Neural cell (in vitro differentiated cells): ENCODE results near the gene RARG.

Experiments used
- EZH2 ChIP-seq: fragments of 200-600, 300-800 bp; shearing (Covaris generic), sonication (generic); IDR thresholded peaks from 2 replicates; pipeline ENCODE4 v1.6.1; 2014; ENCODE audit warnings: antibody characterized with exemption, low read length, borderline replicate concordance, mild to moderate bottlenecking; ENCODE audit not compliant: insufficient read depth, poor library complexity, severe bottlenecking
- MXI1 ChIP-seq: fragments of 450-650 bp; conservative IDR thresholded peaks from 2 replicates; pipeline ENCODE4 v1.6.1; 2014; ENCODE audit warnings: antibody characterized with exemption, mild to moderate bottlenecking; ENCODE audit not compliant: poor library complexity, severe bottlenecking
- POLR2AphosphoS5 ChIP-seq: IDR thresholded peaks from 2 replicates; pipeline ENCODE4 v1.6.1; 2012
- SMC3 ChIP-seq: fragments of 450-650 bp; conservative IDR thresholded peaks from 2 replicates; pipeline ENCODE4 v1.6.1; 2014; ENCODE audit warnings: antibody characterized with exemption, mild to moderate bottlenecking, moderate library complexity; ENCODE audit not compliant: poor library complexity
- TAF1 ChIP-seq: IDR thresholded peaks from 2 replicates; pipeline ENCODE4 v1.6.1; 2012; ENCODE audit warnings: low read depth
- TF ChIP-seq, protein P1 (sequence below): fragments of 450-650 bp; IDR thresholded peaks from 2 replicates; pipeline ENCODE4 v1.5.1; 2014; ENCODE audit warnings: antibody characterized with exemption, mild to moderate bottlenecking, moderate library complexity; ENCODE audit not compliant: poor library complexity, severe bottlenecking

DNA sequence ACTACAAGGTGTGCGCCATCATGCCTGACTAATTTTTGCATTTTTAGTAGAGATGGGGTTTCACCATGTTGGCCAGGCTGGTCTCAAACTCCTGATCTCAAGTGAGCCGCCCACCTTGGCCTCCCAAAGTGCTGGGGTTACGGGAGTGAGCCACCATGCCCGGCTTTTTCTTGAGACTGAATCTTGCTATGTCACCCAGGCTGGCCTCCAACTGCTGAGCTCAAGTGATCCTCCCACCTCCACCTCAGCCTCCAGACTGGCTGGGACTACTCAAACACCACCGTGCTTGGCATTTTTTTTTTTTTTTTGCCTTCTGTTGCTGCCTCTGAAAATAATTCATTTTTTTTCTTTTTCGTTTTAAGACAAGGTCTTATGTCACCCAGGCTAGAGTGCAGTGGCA, 27.9 kb upstream of the RARG start:
- TF ChIP-seq EZH2 (no peak), SMC3 (no peak), POLR2AphosphoS5 (no peak), MXI1 (no peak), TAF1 (no peak)
- TF ChIP-seq, protein P1, sequence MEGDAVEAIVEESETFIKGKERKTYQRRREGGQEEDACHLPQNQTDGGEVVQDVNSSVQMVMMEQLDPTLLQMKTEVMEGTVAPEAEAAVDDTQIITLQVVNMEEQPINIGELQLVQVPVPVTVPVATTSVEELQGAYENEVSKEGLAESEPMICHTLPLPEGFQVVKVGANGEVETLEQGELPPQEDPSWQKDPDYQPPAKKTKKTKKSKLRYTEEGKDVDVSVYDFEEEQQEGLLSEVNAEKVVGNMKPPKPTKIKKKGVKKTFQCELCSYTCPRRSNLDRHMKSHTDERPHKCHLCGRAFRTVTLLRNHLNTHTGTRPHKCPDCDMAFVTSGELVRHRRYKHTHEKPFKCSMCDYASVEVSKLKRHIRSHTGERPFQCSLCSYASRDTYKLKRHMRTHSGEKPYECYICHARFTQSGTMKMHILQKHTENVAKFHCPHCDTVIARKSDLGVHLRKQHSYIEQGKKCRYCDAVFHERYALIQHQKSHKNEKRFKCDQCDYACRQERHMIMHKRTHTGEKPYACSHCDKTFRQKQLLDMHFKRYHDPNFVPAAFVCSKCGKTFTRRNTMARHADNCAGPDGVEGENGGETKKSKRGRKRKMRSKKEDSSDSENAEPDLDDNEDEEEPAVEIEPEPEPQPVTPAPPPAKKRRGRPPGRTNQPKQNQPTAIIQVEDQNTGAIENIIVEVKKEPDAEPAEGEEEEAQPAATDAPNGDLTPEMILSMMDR, result no peak
